NT2/D1 (cell line): Measurements from ENCODE around the gene DAW1.

Experiments used
- DNase-seq: peaks from one replicate; pipeline ENCODE4 v3.0.0-alpha.2; 2011; ENCODE audit warnings: low read depth, low spot score
- H3K27me3 ChIP-seq: 2 replicates; pipeline ENCODE4 v1.6.0; 2011; ENCODE audit warnings: mild to moderate bottlenecking; ENCODE audit not compliant: insufficient read length, insufficient read depth
- H3K36me3 ChIP-seq: 2 replicates; pipeline ENCODE4 v1.6.1; 2011; ENCODE audit warnings: mild to moderate bottlenecking, low read length, mixed read lengths; ENCODE audit not compliant: insufficient read depth, insufficient read length
- H3K4me1 ChIP-seq: 2 replicates; pipeline ENCODE4 v1.5.1; 2011; ENCODE audit not compliant: insufficient read depth, insufficient read length
- H3K4me3 ChIP-seq: 2 replicates; pipeline ENCODE4 v1.5.1; 2011; ENCODE audit warnings: low read depth; ENCODE audit not compliant: insufficient read length
- H3K9ac ChIP-seq: 2 replicates; pipeline ENCODE4 v1.6.0; 2011; ENCODE audit warnings: low read depth; ENCODE audit not compliant: insufficient read length
- H3K9me3 ChIP-seq: 2 replicates; pipeline ENCODE4 v1.5.1; 2011; ENCODE audit warnings: mild to moderate bottlenecking, low read length; ENCODE audit not compliant: insufficient read depth
- SUZ12 ChIP-seq: IDR thresholded peaks from 2 replicates; pipeline ENCODE4 v1.6.1; 2011; ENCODE audit not compliant: insufficient read length, insufficient read depth; ENCODE audit errors: extremely low read depth
- YY1 ChIP-seq: IDR thresholded peaks from 2 replicates; pipeline ENCODE4 v1.6.1; 2011; ENCODE audit not compliant: insufficient read length, insufficient read depth
- ZNF274 ChIP-seq: IDR thresholded peaks from 2 replicates; pipeline ENCODE4 v1.6.1; 2011; ENCODE audit warnings: mild to moderate bottlenecking, low read depth, low read length

DAW1 gene

GRCh38 chr2:227971619-227972230 is 100.3 kb downstream of the DAW1 start:
- TF ChIP-seq YY1, result no peak
- TF ChIP-seq ZNF274, result no peak
- no peak for TF ChIP-seq SUZ12
- Histone ChIP-seq H3K4me1 (no peaks in the 10 kb centered on the region), H3K27me3 (no peaks in the 10 kb centered on the region), H3K36me3 (no peaks in the 10 kb centered on the region), H3K9ac (no peak overlapping the region), H3K9me3 (no peaks in the 10 kb centered on the region), H3K4me3 (no peak overlapping the region)
- DNase-seq, result no peak

DNA sequence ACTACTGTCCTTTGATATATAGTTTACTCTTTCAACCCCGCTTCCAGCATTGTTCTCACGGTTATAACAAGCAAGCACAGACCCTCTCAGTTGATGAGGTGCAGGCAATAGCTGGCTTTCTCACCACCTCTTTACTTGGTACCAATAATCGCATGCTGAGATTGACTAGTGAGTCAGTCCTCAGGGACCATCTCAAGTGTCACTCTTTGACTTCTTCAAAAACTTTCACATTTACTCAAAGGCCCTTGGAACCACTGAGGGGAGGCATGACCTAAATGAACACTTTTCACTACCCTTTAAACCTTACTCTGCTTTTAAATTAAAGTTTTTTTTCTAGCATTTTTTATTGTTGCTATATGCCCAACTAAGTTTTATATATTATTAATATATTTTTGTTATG is 101.8 kb downstream of the DAW1 start:
- no peaks in the 10 kb centered on the region for H3K9me3 ChIP-seq
- DNase-seq, result no peak
- TF ChIP-seq SUZ12 (no peak), ZNF274 (no peak), YY1 (no peak)
- no peak overlapping the region for H3K4me3 ChIP-seq
- no peaks in the 10 kb centered on the region for H3K4me1 ChIP-seq
- no peaks in the 10 kb centered on the region for H3K27me3 ChIP-seq
- no peak overlapping the region for H3K9ac ChIP-seq
- no peaks in the 10 kb centered on the region for H3K36me3 ChIP-seq
